NCI-H526 (cell line): ENCODE results near the gene NAA20.

Source experiments
- DNase-seq, 2 experiments: peaks; one replicate each; lab custom pipeline; 2025; lab: John Stamatoyannopoulos, UW

NAA20 gene

GRCh38 chr20:20076297-20077065 lies 59.3 kb downstream of the NAA20 start:
- DNase-seq, result no peak

- peak; percentile 61 to 75 for DNase-seq
Measured at GRCh38 chr20:20078041-20078440, 60.9 kb downstream of the NAA20 start.

GRCh38 chr20:20079102-20079784 lies 62.1 kb downstream of the NAA20 start:
- DNase-seq, result peak; percentile 92 to 96
